ENCODE measurements around the gene MTSS2.

- TF ChIP-seq POLR2A (IDR thresholded peaks at IDR 0.05; ENCODE audit: low read depth) = no peak
- no peak for TF ChIP-seq CTCF (IDR thresholded peaks at IDR 0.05)
- TF ChIP-seq EP300 (IDR thresholded peaks at IDR 0.05) = no peak
- TF ChIP-seq POLR2AphosphoS5 (IDR thresholded peaks at IDR 0.05) = no peak
Observed at GRCh38 chr16:70702624-70703023, 16.8 kb upstream of the MTSS2 start.

Data from esophagus muscularis mucosa (tissue), 4 donors.